Naive thymus-derived CD4-positive, alpha-beta T cell (primary cell): ENCODE data around the gene METRNL. TPM values are rescaled to one million over a fixed set of nuclear protein-coding genes. Genes with fewer than 3 reads are reported as not detected.

Experiments used
- ATAC-seq: fragments of 150-1000 bp; cut with Tn5 transposase; 2 replicates; pipeline ENCODE4 v1.10.0; 2021; ENCODE audit warnings: mild to moderate bottlenecking, moderate library complexity
- CTCF ChIA-PET: fragments of 350-600 bp; sonication (Branson Sonifier 250); formaldehyde crosslinking; loops from one replicate; lab custom pipeline; 2021; ENCODE audit warnings: antibody characterized with exemption; lab: Charles Lee
- POLR2A ChIA-PET: fragments of 350-600 bp; sonication (Branson Sonifier 250); formaldehyde crosslinking; loops from one replicate; lab custom pipeline; 2021; ENCODE audit warnings: antibody characterized with exemption, inconsistent platforms; lab: Charles Lee
- DNase-seq, 9 donors: peaks; one replicate each; pipeline versions ENCODE4 v3.0.0 to v3.0.0-alpha.2; 2020 to 2022; ENCODE audit warnings: mixed read lengths in 1 of 9
- H3K27ac ChIP-seq: one replicate; pipeline ENCODE4 v1.7.0; 2013; ENCODE audit warnings: mild to moderate bottlenecking, low read depth, low read length, moderate library complexity
- H3K27me3 ChIP-seq, 2 donors: one replicate each; pipeline ENCODE4 v1.7.0; 2013; ENCODE audit warnings: low read length in 2 of 2, mild to moderate bottlenecking in 2 of 2, moderate library complexity in 2 of 2; ENCODE audit not compliant: control insufficient read depth in 2 of 2, insufficient read depth in 2 of 2
- H3K36me3 ChIP-seq, 3 experiments: 1 replicate in 2 of 3; 2 replicates in 1 of 3; pipeline ENCODE4 v1.7.0; 2013; ENCODE audit warnings: low read length in 3 of 3, mild to moderate bottlenecking in 3 of 3, moderate library complexity in 1 of 3; ENCODE audit not compliant: insufficient read depth in 3 of 3, control insufficient read depth in 2 of 3
- H3K4me1 ChIP-seq, 2 donors: one replicate each; pipeline ENCODE4 v1.7.0; 2013; ENCODE audit warnings: low read length in 2 of 2, mild to moderate bottlenecking in 2 of 2, moderate library complexity in 1 of 2; ENCODE audit not compliant: control insufficient read depth in 2 of 2, insufficient read depth in 2 of 2
- H3K4me3 ChIP-seq: 2 replicates; pipeline ENCODE4 v1.7.0; 2013; ENCODE audit warnings: mild to moderate bottlenecking, low read length
- H3K9me3 ChIP-seq, 3 experiments: 1 replicate in 2 of 3; 2 replicates in 1 of 3; pipeline ENCODE4 v1.7.0; 2013; ENCODE audit warnings: low read length in 3 of 3; ENCODE audit not compliant: control insufficient read depth in 2 of 3
- H3K27ac Mint-ChIP-seq, 9 donors: one replicate each; pipeline ENCODE4 v1.8.0; 2020 to 2022; ENCODE audit warnings: mixed read lengths in 9 of 9, mild to moderate bottlenecking in 8 of 9, moderate library complexity in 5 of 9, inconsistent platforms in 2 of 9
- H3K27me3 Mint-ChIP-seq, 5 donors: one replicate each; pipeline ENCODE4 v1.8.0; 2021 to 2022; ENCODE audit warnings: mixed read lengths in 5 of 5, mild to moderate bottlenecking in 1 of 5
- H3K36me3 Mint-ChIP-seq, 5 donors: one replicate each; pipeline ENCODE4 v1.8.0; 2020 to 2022; ENCODE audit warnings: mixed read lengths in 5 of 5, mild to moderate bottlenecking in 3 of 5, inconsistent platforms in 1 of 5
- H3K4me1 Mint-ChIP-seq, 7 donors: one replicate each; pipeline ENCODE4 v1.8.0; 2020 to 2022; ENCODE audit warnings: mixed read lengths in 7 of 7, mild to moderate bottlenecking in 3 of 7, inconsistent platforms in 1 of 7
- H3K4me3 Mint-ChIP-seq, 10 donors: one replicate each; pipeline ENCODE4 v1.8.0; 2020 to 2022; ENCODE audit warnings: mild to moderate bottlenecking in 10 of 10, mixed read lengths in 10 of 10, moderate library complexity in 6 of 10, inconsistent platforms in 2 of 10
- H3K9me3 Mint-ChIP-seq, 11 donors: one replicate each; pipeline ENCODE4 v1.8.0; 2020 to 2022; ENCODE audit warnings: mixed read lengths in 11 of 11, mild to moderate bottlenecking in 4 of 11, inconsistent platforms in 1 of 11, moderate library complexity in 1 of 11
- intact Hi-C, 2 donors: fragments of 100-400 bp; cut with micrococcal nuclease; formaldehyde crosslinking; loops; one replicate each; pipeline ENCODE4 v1.15.1; 2023
- polyA plus RNA-seq, 2 donors: library from polyadenylated mRNA; unstranded; fragments of 300-500 nt; fragmentation: Illumina TruSeq; gene quantifications; one replicate each; pipeline ENCODE4 v1.2.3, GENCODE V29; 2021
- total RNA-seq, 6 experiments: library from RNA in 5 of 6; stranded (reverse) in 5 of 6; gene quantifications; 1 replicate in 5 of 6; 2 replicates in 1 of 6; pipeline ENCODE4 v1.2.3 and lab custom pipeline; 2021 to 2026

The METRNL gene
- total and polyA plus RNA-seq, 7 experiments from 2014 or later: 1.0 to 147 (median 10.3) TPM; not detected in 2

DNA sequence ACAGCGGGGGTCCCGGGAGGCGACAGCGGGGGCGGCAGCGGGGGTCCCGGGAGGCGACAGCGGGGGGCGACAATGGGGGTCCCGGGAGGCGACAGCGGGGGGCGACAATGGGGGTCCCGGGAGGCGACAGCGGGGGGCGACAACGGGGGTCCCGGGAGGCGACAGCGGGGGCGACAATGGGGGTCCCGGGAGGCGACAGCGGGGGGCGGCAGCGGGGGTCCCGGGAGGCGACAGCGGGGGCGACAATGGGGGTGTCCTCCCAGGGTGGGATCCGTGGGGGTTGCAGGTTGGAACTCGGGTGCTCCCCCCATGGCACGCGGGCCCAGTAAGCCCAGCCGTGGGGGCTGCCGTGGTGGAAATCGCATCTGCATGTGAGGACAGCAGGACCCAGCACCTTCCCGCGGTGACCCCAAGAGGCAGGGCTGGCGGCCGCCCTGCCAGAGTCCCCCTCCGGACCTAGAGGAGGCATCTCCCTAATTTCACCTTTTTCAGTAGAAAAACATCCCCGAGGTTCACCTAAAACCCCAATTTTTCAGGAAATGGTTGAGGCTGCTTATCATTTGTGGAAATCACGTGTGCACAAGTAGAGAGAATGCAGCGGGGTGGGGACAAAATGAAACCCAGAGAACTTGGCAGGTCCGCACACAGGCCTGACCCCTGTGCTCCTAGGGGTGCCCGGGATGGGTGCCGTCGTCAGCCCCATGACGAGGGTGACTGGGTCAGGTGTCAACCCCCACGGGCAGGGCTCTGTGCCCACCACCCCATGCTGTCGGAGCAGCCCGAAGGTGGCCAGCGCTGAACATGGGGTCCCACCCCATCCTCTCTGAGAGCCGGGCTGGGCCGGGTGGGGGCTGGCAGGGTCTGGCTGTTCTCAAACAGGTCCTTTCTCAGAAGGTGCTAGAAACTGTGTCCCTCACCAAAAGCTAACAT is 10.5 kb upstream of the METRNL start:
- POLR2A ChIA-PET: no interaction called here
- H3K9me3 Mint-ChIP-seq: no peaks in the 10 kb centered on the region
- Histone ChIP-seq H3K4me1 (peaks cover 16 to 31% of the 10 kb centered on the region in 2 donors), H3K9me3 (no peaks in the 10 kb centered on the region), H3K27me3 (no peaks in the 10 kb centered on the region), H3K4me3 (peak overlapping the region; percentile 16), H3K27ac (no peak overlapping the region), H3K36me3 (no peaks in the 10 kb centered on the region)
- intact Hi-C loops: no loop called here
- peak overlapping the region in 5 of 9 donors; percentile 8 to 76 (median 61) for H3K27ac Mint-ChIP-seq
- DNase-seq: no peak
- no peaks in the 10 kb centered on the region for H3K36me3 Mint-ChIP-seq
- H3K4me3 Mint-ChIP-seq: peak overlapping the region; percentile 54 to 75 (median 68)
- CTCF ChIA-PET: no interaction called here
- H3K4me1 Mint-ChIP-seq: peaks cover 18 to 36% (median 27%) of the 10 kb centered on the region in 7 donors
- ATAC-seq: no peak
- H3K27me3 Mint-ChIP-seq: peaks cover 0 to 8% (median 0%) of the 10 kb centered on the region in 5 donors

DNA sequence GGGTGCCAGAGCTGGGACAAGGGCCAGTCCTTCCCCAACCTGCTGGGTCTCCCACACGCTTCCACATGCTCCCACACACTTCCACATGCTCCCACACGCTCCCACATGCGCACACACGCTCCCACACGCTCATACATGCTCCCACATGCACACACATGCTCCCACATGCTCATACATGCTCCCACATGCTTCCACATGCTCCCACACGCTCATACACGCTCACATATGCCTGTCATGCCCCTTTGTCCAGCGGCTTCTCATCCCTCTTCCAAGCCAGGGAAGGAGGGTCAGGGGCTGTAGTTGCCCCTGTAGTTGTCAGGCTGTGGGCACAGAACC is 9.9 kb upstream of the METRNL start:
- Mint-ChIP-seq H3K9me3 (no peaks in the 10 kb centered on the region), H3K4me3 (peak overlapping the region in 7 of 10 donors; percentile 0 to 75 (median 56)), H3K4me1 (peaks cover 18 to 36% (median 27%) of the 10 kb centered on the region in 7 donors), H3K36me3 (no peaks in the 10 kb centered on the region), H3K27me3 (peaks cover 0 to 8% (median 0%) of the 10 kb centered on the region in 5 donors), H3K27ac (peak overlapping the region in 4 of 9 donors; percentile 51 to 63 (median 59))
- CTCF ChIA-PET: no interaction called here
- no peaks in the 10 kb centered on the region for H3K9me3 ChIP-seq
- H3K27me3 ChIP-seq: no peaks in the 10 kb centered on the region
- H3K4me3 ChIP-seq: no peak overlapping the region
- H3K4me1 ChIP-seq: peaks cover 16 to 31% of the 10 kb centered on the region in 2 donors
- POLR2A ChIA-PET: no interaction called here
- no peak for DNase-seq
- no peak overlapping the region for H3K27ac ChIP-seq
- no peak for ATAC-seq
- intact Hi-C loops: no loop called here
- H3K36me3 ChIP-seq: no peaks in the 10 kb centered on the region

DNA sequence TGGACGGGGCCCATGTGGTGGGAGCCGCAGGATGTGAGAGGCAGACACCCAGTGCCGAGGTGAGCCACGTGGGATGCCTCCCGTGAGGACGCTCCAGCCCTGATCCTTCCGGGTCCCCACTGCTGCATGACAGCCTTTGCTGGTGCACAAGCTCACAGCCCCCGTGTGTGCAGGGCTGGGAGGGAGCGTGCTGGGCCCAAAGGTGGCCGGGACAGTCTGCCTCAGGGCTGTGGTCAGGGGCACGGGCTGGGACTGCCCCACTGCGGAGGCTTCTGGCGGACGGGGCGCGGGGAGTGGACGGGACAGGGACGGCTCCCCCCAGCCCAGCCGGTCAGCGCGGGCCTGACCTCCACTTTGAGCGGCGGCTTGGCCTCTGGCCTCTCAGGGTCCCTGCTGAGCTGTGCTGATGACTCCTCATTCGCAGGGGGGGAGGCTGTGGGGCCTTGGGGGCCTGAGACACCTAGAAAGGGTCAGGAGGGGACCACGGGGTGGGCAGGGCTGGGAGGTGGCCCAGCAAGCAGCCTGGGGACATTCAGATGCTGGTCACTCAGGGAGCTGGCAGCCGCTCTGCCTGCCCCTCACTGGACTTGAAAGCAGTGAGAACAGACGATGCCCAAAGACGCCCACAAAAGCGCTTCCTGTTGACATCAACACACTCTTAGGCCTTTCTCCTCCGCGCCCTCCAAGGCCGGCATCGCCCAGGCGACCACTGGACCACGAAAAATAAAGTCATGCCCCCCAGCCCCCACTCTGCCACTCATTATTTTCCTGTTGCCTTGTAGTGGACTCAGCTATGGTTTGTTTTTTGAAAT is 9.3 kb upstream of the METRNL start:
- Mint-ChIP-seq H3K36me3 (no peaks in the 10 kb centered on the region), H3K27me3 (peaks cover 0 to 8% (median 0%) of the 10 kb centered on the region in 5 donors), H3K4me3 (peak overlapping the region in 4 of 10 donors; percentile 40 to 75 (median 69)), H3K4me1 (peaks cover 18 to 36% (median 27%) of the 10 kb centered on the region in 7 donors), H3K9me3 (no peaks in the 10 kb centered on the region), H3K27ac (peak overlapping the region in 2 of 9 donors; percentile 33 to 61)
- no peaks in the 10 kb centered on the region for H3K9me3 ChIP-seq
- ChIA-PET CTCF (no interaction called here), POLR2A (no interaction called here)
- H3K36me3 ChIP-seq: no peaks in the 10 kb centered on the region
- no peak overlapping the region for H3K4me3 ChIP-seq
- no peak overlapping the region for H3K27ac ChIP-seq
- no peak for ATAC-seq
- intact Hi-C loops: no loop called here
- H3K27me3 ChIP-seq: no peaks in the 10 kb centered on the region
- H3K4me1 ChIP-seq: peaks cover 16 to 31% of the 10 kb centered on the region in 2 donors
- DNase-seq: no peak

DNA sequence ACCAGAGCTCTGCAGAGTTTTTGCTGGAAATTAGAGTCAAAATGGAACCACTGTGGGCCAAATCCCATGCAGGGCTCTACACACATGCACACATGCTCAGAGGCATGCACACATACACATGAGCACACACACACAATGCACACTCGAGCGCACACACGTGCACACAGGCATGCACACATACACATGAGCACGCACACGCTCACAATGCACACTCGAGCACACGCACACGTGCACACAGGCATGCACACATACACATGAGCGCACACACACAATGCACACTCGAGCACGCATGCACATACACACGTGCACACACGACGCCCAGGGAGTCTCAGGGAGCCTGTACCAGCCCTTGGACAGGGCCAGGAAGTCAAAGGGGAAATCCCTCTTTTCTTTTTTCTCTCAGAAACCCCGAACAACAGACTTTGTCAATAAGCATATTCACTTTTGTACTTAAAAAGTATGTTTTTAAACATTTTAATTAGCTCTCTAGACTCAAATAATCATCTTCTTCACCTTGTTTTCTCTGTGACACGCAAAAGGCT is 8.5 kb upstream of the METRNL start:
- no peak overlapping the region for H3K27ac ChIP-seq
- peaks cover 16 to 31% of the 10 kb centered on the region in 2 donors for H3K4me1 ChIP-seq
- CTCF ChIA-PET: no interaction called here
- Mint-ChIP-seq H3K27ac (peak overlapping the region in 2 of 9 donors; percentile 24 to 72), H3K9me3 (no peaks in the 10 kb centered on the region), H3K27me3 (peaks cover 0 to 10% (median 0%) of the 10 kb centered on the region in 5 donors), H3K36me3 (no peaks in the 10 kb centered on the region), H3K4me3 (peak overlapping the region in 6 of 10 donors; percentile 25 to 75 (median 50)), H3K4me1 (peaks cover 18 to 36% (median 27%) of the 10 kb centered on the region in 7 donors)
- no peaks in the 10 kb centered on the region for H3K27me3 ChIP-seq
- H3K36me3 ChIP-seq: no peaks in the 10 kb centered on the region
- intact Hi-C loops: no loop called here
- POLR2A ChIA-PET: interaction anchor here (1.8 kb wide), 1 partner anchor 8 kb away, joined by 6 read pairs; no protein-coding TSS in a partner anchor
- DNase-seq (no peak), ATAC-seq (no peak)
- no peak overlapping the region for H3K4me3 ChIP-seq
- H3K9me3 ChIP-seq: no peaks in the 10 kb centered on the region

DNA sequence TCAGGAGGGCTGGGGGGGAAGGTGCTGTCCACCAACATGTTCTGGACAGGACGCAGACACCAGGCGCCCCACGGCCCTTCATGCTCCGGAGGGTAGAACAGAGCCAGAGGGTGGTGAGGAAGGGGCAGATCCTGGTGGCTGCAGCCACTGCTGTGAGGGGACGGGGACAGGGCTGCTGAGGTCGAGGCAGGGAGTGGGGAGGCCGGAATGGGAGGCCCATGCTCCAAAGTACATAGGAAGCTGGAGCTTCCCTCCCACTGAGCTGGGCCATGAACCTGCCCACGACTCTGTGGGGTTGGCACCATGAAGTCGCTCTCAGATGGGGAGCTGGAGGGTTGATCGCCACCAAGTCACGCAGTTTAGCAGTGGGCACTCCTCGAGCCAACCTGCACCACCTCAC is 8.0 kb upstream of the METRNL start:
- DNase-seq: no peak
- Mint-ChIP-seq H3K27me3 (peaks cover 0 to 12% (median 0%) of the 10 kb centered on the region in 5 donors), H3K9me3 (no peaks in the 10 kb centered on the region), H3K4me1 (peaks cover 18 to 36% (median 27%) of the 10 kb centered on the region in 7 donors), H3K4me3 (peak overlapping the region in 4 of 10 donors; percentile 40 to 75 (median 54)), H3K36me3 (no peaks in the 10 kb centered on the region), H3K27ac (peak overlapping the region in 2 of 9 donors; percentile 24 to 72)
- H3K27ac ChIP-seq: no peak overlapping the region
- no peaks in the 10 kb centered on the region for H3K36me3 ChIP-seq
- H3K4me3 ChIP-seq: no peak overlapping the region
- intact Hi-C loops: no loop called here
- ChIA-PET CTCF (no interaction called here), POLR2A (interaction anchor here (1.8 kb wide), 1 partner anchor 9 kb away, joined by 6 read pairs; no protein-coding TSS in a partner anchor)
- no peaks in the 10 kb centered on the region for H3K27me3 ChIP-seq
- ATAC-seq: no peak
- H3K9me3 ChIP-seq: no peaks in the 10 kb centered on the region
- peaks cover 16 to 31% of the 10 kb centered on the region in 2 donors for H3K4me1 ChIP-seq

DNA sequence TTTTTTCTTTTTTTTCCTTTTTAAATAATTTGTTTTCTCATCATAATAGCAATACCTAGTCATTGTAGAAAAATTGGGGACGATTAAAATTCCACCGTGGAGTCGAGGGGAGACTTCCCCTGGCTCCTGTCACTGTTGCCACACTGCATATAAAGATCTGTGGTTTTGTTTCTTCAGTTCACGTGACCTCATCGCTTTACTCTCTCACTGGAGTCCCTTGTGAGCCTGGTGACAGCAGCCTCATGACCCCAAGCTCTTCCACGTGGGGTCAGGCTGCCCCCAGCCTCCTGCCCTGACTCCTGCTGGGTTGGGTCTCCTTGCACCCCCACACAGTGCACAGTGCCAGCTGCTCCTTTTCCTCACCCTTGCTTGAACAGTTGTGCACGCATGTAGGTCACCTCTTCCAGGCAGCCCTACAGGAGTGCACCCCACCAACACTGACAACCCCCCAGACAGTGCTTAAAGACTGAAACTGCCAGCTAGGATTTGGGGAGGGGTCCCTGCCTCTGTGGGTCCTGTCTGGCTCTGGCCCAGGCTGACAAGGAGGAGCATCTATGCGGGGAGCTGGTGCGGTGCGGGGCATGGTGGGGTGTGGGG is 7.3 kb upstream of the METRNL start:
- POLR2A ChIA-PET: interaction anchor here (1.8 kb wide), 1 partner anchor 9 kb away, joined by 6 read pairs; no protein-coding TSS in a partner anchor
- intact Hi-C loops: no loop called here
- Mint-ChIP-seq H3K4me1 (peaks cover 18 to 36% (median 27%) of the 10 kb centered on the region in 7 donors), H3K9me3 (no peaks in the 10 kb centered on the region), H3K4me3 (peak overlapping the region in 9 of 10 donors; percentile 25 to 78 (median 54)), H3K36me3 (no peaks in the 10 kb centered on the region), H3K27me3 (peaks cover 0 to 19% (median under 1%) of the 10 kb centered on the region in 5 donors), H3K27ac (peak overlapping the region in 3 of 9 donors; percentile 14 to 58 (median 51))
- no peak overlapping the region for H3K27ac ChIP-seq
- no peaks in the 10 kb centered on the region for H3K9me3 ChIP-seq
- CTCF ChIA-PET: no interaction called here
- H3K36me3 ChIP-seq: no peaks in the 10 kb centered on the region
- H3K27me3 ChIP-seq: no peaks in the 10 kb centered on the region
- DNase-seq: peak in 1 of 9 donors; percentile 38
- ATAC-seq: peak; percentile 68
- H3K4me3 ChIP-seq: no peak overlapping the region
- peaks cover 16 to 31% of the 10 kb centered on the region in 2 donors for H3K4me1 ChIP-seq
